ENCODE measurements around the gene PRKCE. TPM values are rescaled to one million over a fixed set of nuclear protein-coding genes. Genes with fewer than 3 reads are reported as not detected.
A peak's percentile ranks its signal among the peaks of the same experiment; 100 is the strongest.

PRKCE gene
- total RNA-seq, 2 experiments from 2014 or later = 13.1 to 15.4 TPM

- Mint-ChIP-seq H3K4me3 (no peak overlapping the region), H3K27ac (no peak overlapping the region), H3K36me3 (ENCODE audit: low read depth) (no peaks in the 10 kb centered on the region), H3K4me1 (peaks cover 15% of the 10 kb centered on the region), H3K9me3 (no peaks in the 10 kb centered on the region), H3K27me3 (no peaks in the 10 kb centered on the region)
- POLR2A ChIA-PET = no interaction called here
- CTCF ChIA-PET = interaction anchor here (0.6 to 2.3 kb wide), 21 partner anchors 8 to 1384 kb away, joined by 3 to 8 read pairs (median 4); no protein-coding TSS in a partner anchor
- no peak for DNase-seq
Observed at GRCh38 chr2:45777996-45778719, 126.7 kb downstream of the PRKCE start.

GRCh38 chr2:45778720-45779171 lies 127.3 kb downstream of the PRKCE start:
- H3K4me3 Mint-ChIP-seq = no peak overlapping the region
- no peak overlapping the region for H3K27ac Mint-ChIP-seq
- no peaks in the 10 kb centered on the region for H3K36me3 Mint-ChIP-seq (ENCODE audit: low read depth)
- ChIA-PET CTCF (interaction anchor here (0.5 to 2.3 kb wide), 24 partner anchors 8 to 1385 kb away, joined by 3 to 8 read pairs (median 4); no protein-coding TSS in a partner anchor), POLR2A (no interaction called here)
- peaks cover 15% of the 10 kb centered on the region for H3K4me1 Mint-ChIP-seq
- H3K27me3 Mint-ChIP-seq = no peaks in the 10 kb centered on the region
- peak; percentile 77 for DNase-seq
- no peaks in the 10 kb centered on the region for H3K9me3 Mint-ChIP-seq

GRCh38 chr2:45780541-45781463 lies 129.3 kb downstream of the PRKCE start:
- POLR2A ChIA-PET = no interaction called here

GRCh38 chr2:45781464-45781811 lies 130.0 kb downstream of the PRKCE start:
- no peak for DNase-seq
- Mint-ChIP-seq H3K27me3 (no peaks in the 10 kb centered on the region), H3K9me3 (no peaks in the 10 kb centered on the region), H3K4me1 (peaks cover 26% of the 10 kb centered on the region), H3K27ac (no peak overlapping the region), H3K36me3 (ENCODE audit: low read depth) (no peaks in the 10 kb centered on the region), H3K4me3 (no peak overlapping the region)
- ChIA-PET CTCF (interaction anchor here (0.9 kb wide), 1 partner anchor 139 kb away, joined by 3 read pairs; no protein-coding TSS in a partner anchor), POLR2A (no interaction called here)

More at GRCh38 chr2:45780541-45781463, 129.3 kb downstream of the PRKCE start:
- peaks cover 20% of the 10 kb centered on the region for H3K4me1 Mint-ChIP-seq
- H3K4me3 Mint-ChIP-seq = no peak overlapping the region
- no peaks in the 10 kb centered on the region for H3K9me3 Mint-ChIP-seq
- H3K36me3 Mint-ChIP-seq (ENCODE audit: low read depth) = no peaks in the 10 kb centered on the region
- no peak for DNase-seq
- CTCF ChIA-PET = interaction anchor here (0.6 to 1.3 kb wide), 4 partner anchors 10 to 138 kb away, joined by 3 to 5 read pairs (median 3); no protein-coding TSS in a partner anchor
- H3K27ac Mint-ChIP-seq = no peak overlapping the region
- no peaks in the 10 kb centered on the region for H3K27me3 Mint-ChIP-seq

GRCh38 chr2:45782436-45782835 lies 131.0 kb downstream of the PRKCE start:
- Mint-ChIP-seq H3K36me3 (ENCODE audit: low read depth) (no peaks in the 10 kb centered on the region), H3K27me3 (no peaks in the 10 kb centered on the region), H3K27ac (no peak overlapping the region), H3K9me3 (no peaks in the 10 kb centered on the region), H3K4me1 (peaks cover 28% of the 10 kb centered on the region), H3K4me3 (no peak overlapping the region)
- ChIA-PET POLR2A (no interaction called here), CTCF (no interaction called here)
- no peak for DNase-seq

- DNase-seq = no peak
- Mint-ChIP-seq H3K36me3 (ENCODE audit: low read depth) (no peaks in the 10 kb centered on the region), H3K27me3 (no peaks in the 10 kb centered on the region), H3K4me3 (no peak overlapping the region), H3K4me1 (peaks cover 25% of the 10 kb centered on the region), H3K9me3 (no peaks in the 10 kb centered on the region), H3K27ac (no peak overlapping the region)
- POLR2A ChIA-PET = no interaction called here
- CTCF ChIA-PET = no interaction called here
Observed at GRCh38 chr2:45782986-45783385, 131.5 kb downstream of the PRKCE start.

GRCh38 chr2:45786030-45786835 lies 134.8 kb downstream of the PRKCE start:
- H3K27ac Mint-ChIP-seq = peak overlapping the region; percentile 10
- no peak overlapping the region for H3K4me3 Mint-ChIP-seq
- H3K27me3 Mint-ChIP-seq = no peaks in the 10 kb centered on the region
- H3K9me3 Mint-ChIP-seq = no peaks in the 10 kb centered on the region
- H3K36me3 Mint-ChIP-seq (ENCODE audit: low read depth) = no peaks in the 10 kb centered on the region
- ChIA-PET POLR2A (no interaction called here), CTCF (interaction anchor here (0.6 kb wide), 1 partner anchor 18 kb away, joined by 4 read pairs; no protein-coding TSS in a partner anchor)
- no peak for DNase-seq
- peaks cover 13% of the 10 kb centered on the region for H3K4me1 Mint-ChIP-seq

- Mint-ChIP-seq H3K36me3 (ENCODE audit: low read depth) (no peaks in the 10 kb centered on the region), H3K27me3 (no peaks in the 10 kb centered on the region), H3K4me3 (no peak overlapping the region), H3K9me3 (no peaks in the 10 kb centered on the region), H3K27ac (no peak overlapping the region), H3K4me1 (peaks cover 12% of the 10 kb centered on the region)
- ChIA-PET POLR2A (no interaction called here), CTCF (interaction anchor here (2.1 kb wide), 1 partner anchor 8 kb away, joined by 6 read pairs; no protein-coding TSS in a partner anchor)
- DNase-seq = no peak
Observed at GRCh38 chr2:45786836-45787357, 135.4 kb downstream of the PRKCE start.

GRCh38 chr2:45788401-45788800 lies 136.9 kb downstream of the PRKCE start:
- Mint-ChIP-seq H3K27ac (no peak overlapping the region), H3K4me3 (no peak overlapping the region), H3K4me1 (peaks cover 12% of the 10 kb centered on the region), H3K9me3 (no peaks in the 10 kb centered on the region), H3K36me3 (ENCODE audit: low read depth) (no peaks in the 10 kb centered on the region), H3K27me3 (no peaks in the 10 kb centered on the region)
- ChIA-PET POLR2A (no interaction called here), CTCF (interaction anchor here (0.5 to 2.1 kb wide), 2 partner anchors 10 to 29 kb away, joined by 4 to 6 read pairs; no protein-coding TSS in a partner anchor)
- no peak for DNase-seq

GRCh38 chr2:45789317-45789716 lies 137.8 kb downstream of the PRKCE start:
- H3K9me3 Mint-ChIP-seq = no peaks in the 10 kb centered on the region
- POLR2A ChIA-PET = no interaction called here

GRCh38 chr2:45789961-45790723 lies 138.7 kb downstream of the PRKCE start:
- Mint-ChIP-seq H3K4me1 (peaks cover 12% of the 10 kb centered on the region), H3K36me3 (ENCODE audit: low read depth) (no peaks in the 10 kb centered on the region), H3K27me3 (no peaks in the 10 kb centered on the region), H3K9me3 (no peaks in the 10 kb centered on the region), H3K4me3 (no peak overlapping the region), H3K27ac (no peak overlapping the region)
- CTCF ChIA-PET = interaction anchor here (0.9 to 1.7 kb wide), 4 partner anchors 9 to 20 kb away, joined by 3 to 5 read pairs (median 4); no protein-coding TSS in a partner anchor
- no peak for DNase-seq
- POLR2A ChIA-PET = no interaction called here

More at GRCh38 chr2:45789317-45789716, 137.8 kb downstream of the PRKCE start:
- Mint-ChIP-seq H3K4me3 (no peak overlapping the region), H3K4me1 (peaks cover 12% of the 10 kb centered on the region), H3K27ac (no peak overlapping the region), H3K27me3 (no peaks in the 10 kb centered on the region), H3K36me3 (ENCODE audit: low read depth) (no peaks in the 10 kb centered on the region)
- DNase-seq = no peak
- CTCF ChIA-PET = interaction anchor here (0.9 to 1.1 kb wide), 2 partner anchors 11 to 19 kb away, joined by 3 to 4 read pairs; no protein-coding TSS in a partner anchor

Measured in activated CD4-positive, alpha-beta T cell treated with anti-CD3 and anti-CD28 coated beads, Interleukin-2, amount 10 ng/mL, durations not matched to agents 7 days and 5 days (primary cell).